ENCODE measurements around the gene PTPRE.

PTPRE gene

DNA sequence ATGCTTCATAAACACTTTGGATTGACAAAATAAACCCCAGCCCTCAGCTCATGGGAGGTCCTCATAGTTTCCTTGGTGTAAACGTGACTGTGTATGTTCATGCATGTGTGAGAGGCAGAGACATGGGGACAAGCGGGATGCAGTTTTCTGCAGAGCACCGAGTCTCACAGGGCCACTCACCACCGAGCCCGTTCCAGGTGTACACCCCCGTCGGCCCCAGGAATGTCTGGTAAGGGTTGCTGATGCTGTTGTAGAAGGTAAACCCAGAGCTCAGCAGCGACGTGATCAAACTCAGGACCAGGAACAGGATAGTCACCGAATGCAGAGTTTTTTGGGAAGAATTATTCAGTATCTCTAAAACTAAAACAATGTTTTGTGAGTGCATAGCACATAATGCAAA, 23.4 kb upstream of the PTPRE start:
- DNase-seq (ENCODE audit: low read depth): no peak

- no peak for DNase-seq (ENCODE audit: low read depth)
Measured at GRCh38 chr10:127884501-127884900, 22.4 kb upstream of the PTPRE start.

DNA sequence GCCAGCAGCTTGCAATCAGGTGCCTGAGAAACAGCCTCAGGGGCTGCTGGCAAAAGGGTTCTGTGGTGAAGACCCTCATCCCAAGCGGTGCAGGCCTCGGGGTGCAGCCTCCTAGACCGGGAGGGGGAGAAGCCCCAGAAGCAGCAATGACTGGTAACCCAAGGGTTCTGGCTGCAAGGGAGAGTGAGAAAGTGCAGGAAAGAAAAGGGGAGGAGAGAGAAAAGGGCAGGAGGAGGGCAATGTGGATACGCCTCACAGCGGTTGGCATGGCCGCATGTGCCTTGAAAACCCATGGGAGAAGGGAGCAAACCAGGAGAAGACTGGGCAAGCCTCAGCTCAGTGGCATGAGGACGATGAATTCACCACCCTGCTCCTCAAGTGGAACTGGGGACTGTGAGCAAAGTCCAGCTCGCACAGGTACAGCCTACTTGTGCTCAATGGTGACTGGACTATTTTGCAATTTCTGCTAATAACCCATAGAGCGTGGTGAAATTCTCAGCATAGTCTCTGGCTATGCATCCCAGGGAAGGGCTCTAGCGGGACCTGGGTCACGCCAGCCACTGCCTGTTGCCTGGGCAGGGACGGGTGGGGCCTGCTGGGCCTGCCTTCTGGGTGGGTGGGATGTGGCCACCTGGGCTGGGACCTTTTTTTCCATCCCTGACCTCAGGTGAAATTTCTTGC, 20.4 kb upstream of the PTPRE start:
- no peak for DNase-seq (ENCODE audit: low read depth)

GRCh38 chr10:127887541-127888415, 19.1 kb upstream of the PTPRE start:
- no peak for DNase-seq (ENCODE audit: low read depth)

DNA sequence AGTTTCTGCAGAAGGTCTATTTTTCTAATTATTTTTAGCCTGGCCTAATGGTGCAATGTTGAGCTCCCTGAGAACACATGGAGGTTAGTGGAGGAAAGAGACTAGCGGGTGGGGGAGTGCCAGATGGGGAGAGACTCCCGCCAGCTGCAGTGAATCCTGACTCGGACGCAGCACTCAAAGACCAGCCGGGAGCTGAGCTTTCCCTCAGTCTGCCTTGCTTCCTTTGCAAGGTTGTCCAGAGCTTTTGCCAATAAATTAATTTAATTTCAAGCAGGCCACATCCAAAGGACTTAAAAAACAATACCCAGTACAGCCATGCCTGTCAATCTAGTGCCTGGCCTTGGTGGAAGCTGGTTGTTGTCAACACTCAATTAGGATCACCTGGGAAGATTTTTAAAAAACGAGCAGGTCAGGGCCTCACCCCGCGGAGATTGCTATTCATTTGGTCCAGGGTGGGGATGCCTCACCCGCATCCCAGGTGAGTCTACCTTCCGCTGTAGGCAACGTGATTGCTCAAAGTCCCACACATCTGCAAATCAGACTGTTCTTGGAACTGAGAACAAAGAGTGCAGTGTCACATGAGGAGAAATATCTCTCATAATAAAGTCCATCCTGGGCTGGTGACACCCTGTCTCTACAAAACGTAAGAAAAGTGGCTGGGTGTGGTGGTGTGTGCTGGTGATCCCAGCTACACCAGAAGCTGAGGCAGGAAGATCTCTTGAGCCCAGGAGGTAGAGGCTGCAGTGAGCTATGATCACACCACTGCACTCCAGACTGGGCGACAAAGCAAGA, 18.2 kb upstream of the PTPRE start:
- no peak for DNase-seq (ENCODE audit: low read depth)

DNA sequence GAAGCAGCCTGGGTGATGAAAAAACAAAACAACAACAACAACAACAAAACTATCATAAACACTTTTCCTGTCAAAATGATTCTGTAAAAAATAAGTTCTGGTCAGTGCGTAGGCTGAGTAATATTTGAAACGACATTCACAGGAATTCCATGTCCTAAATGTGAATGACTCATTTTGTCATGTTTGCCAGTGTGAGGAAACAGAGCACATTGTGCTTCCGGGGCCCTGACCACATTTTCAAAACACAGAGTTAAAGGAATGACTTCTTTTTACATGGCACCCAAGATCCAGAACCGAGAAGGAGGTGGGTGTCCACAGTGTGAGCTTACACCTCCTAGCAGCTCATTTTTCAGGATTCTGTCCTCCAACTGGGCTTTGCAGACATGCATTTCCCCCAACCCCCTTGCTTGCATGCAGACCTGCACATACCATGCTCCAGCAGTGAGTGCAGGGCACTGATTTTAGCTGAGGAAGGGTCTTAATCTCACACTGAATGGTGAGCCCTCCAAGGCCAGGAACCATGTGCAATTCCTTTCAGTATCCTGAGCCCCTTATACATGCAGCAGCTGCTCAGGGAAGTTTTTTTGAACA, 17.2 kb upstream of the PTPRE start:
- DNase-seq (ENCODE audit: low read depth): no peak

GRCh38 chr10:127890216-127890615, 16.7 kb upstream of the PTPRE start:
- DNase-seq (ENCODE audit: low read depth): no peak

DNA sequence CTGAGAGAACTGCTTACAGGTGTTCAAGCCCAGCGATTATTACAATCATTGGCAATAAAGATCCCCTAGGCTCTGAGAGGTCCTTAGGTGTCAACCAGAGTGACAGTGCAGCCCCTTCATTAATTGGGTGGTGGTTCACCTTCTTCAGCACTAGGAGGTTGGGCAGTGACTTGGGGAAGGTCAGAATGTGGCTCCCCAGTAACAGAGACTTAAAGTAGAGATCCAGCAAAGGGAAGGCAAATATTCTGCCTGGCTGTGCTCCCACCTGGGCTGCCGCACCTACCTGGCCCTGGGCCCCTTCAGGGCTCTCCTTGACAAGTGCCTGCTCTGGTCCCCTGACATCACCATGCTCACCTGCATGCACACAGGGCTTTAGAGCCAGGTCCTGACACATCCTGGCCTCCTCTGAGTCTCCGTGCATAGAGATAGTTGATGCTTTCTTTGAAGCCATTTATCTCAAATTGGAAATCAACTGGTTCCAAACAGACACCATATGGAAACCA, 16.0 kb upstream of the PTPRE start:
- DNase-seq (ENCODE audit: low read depth): no peak

GRCh38 chr10:127892743-127893142, 14.2 kb upstream of the PTPRE start, which contains the start of gene CLRN3:
Gene CLRN3, minus strand, starts transcription at chr10:127892941. Its CDS starts 157 bp downstream, at chr10:127892784.
- DNase-seq (ENCODE audit: low read depth): no peak

DNA sequence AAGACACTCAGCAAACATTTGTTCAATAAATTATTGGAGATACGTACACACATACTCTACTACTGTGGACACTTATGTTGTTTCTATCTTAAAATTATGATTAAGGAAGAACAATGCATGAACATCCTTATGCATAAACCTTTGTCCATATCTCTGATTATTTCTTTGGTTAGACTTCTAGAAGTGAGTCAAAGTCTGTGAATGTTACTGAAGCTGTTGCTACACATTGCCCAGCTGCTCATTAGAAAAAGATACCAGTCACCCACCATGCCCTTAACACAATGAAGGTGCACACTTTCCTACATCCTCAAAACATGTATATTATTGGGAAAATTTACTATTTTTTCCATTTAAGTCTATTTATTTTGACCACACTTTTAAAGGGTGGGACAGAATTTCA, 12.8 kb upstream of the PTPRE start:
- no peak for DNase-seq (ENCODE audit: low read depth)

- no peak for DNase-seq (ENCODE audit: low read depth)
Measured at GRCh38 chr10:127896590-127896989, 10.3 kb upstream of the PTPRE start.

- no peak for DNase-seq (ENCODE audit: low read depth)
Measured at GRCh38 chr10:127897177-127897576, 9.7 kb upstream of the PTPRE start.

DNA sequence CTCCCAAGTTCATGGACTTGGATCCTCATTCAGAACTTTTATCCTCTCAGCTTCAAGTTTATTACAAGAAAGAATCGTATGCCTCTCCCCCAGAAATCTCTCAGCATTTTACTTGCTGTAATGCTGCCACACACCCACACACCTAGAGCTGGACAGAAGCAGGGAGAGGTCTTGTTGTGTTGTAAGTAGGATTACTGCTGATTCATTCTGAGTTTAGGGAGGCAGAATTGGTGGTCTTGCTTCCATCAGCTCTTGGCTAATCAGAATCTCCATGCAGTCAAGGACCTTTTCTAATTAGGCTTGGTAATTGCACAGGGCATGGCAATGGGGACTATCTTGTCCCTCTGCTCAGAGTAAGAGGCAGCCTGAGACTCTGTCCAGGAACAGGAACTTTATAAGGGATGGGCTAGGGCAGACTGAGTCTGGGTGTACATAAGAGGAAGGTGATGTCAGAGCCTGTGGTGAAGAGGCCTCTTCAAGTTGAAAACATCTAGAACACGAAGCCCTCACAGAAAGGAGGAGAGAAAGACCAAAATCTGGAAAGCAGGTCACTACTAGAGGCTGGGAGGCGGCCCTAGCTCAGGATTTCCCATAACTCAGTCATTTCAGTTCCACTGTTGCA, 7.0 kb upstream of the PTPRE start:
- DNase-seq (ENCODE audit: low read depth): no peak

- DNase-seq (ENCODE audit: low read depth): no peak
Measured at GRCh38 chr10:127903789-127904188, 3.1 kb upstream of the PTPRE start.

DNA sequence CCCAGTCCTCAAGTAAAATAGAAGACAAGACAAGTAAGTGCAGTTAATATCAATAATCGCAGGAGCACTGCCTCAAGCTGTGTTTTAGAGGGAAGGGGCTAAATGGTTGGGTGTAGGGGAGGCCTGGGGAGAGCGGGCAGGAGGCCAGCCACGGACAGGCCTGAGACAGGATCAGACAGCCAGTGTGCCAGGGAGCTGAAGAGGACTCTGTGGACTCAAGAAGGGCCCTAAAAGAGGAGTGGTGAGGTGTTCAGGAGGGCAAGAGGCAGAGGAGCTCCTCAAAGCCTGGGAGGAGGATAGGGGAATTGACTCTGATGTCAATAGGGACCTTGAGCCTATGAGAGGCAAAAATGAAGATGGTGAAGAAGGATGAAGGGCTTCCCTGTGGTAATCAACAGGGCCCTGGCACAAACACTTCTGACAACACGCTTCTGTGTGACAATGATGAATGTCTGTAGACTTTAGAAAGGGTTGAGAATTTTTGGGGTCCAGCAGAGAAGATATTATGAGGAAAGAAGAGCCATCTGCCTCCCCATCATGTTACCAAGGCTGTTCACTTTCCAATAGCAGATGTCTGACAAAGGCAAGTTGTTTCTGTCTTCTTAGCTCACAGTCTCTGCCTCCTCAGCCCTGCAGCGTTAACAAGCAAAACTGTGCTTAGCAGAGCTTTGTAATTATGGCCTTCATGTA, 2.4 kb upstream of the PTPRE start:
- no peak for DNase-seq (ENCODE audit: low read depth)

DNA sequence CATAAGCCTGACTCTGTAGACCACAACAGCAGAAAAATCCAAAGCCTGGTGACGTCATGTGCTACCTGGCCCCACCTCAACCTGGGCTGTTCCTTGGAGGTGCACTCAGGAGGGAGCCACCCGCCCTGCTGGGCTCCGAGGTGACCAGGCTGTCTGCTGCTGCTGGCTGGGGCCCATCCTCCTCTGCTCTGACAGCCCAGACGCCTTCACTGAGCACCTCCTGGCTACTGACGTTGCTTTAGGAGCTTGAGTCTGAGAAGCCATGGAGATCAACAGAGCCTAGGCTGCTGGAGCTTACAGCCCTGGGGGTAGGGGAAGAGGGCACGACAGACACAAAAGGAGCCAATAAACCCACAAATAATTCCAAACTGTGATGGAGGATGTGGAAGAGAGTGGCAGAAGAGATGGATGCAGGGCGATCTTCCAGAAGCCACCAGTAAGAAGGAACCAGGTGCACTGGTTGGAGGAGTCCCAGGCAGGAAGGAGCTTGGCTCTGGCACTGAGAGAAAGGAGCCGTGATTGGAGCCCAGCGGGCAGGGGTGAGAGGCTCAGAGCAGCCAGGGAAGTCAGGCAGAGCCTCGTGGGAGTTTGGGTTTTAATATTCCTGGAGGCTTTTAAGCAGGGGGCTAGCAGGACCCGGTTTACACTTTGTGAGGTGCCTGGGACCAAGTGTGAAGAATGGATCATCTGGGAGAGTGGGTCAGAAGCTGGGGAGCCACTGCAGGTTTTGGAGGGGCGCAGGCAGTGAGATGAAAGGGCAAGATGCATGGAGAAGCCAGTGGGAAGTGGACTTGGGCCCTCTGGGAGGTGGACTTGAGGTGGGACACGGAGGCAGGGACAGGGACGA, 1.7 kb upstream of the PTPRE start:
- no peak for DNase-seq (ENCODE audit: low read depth)

DNA sequence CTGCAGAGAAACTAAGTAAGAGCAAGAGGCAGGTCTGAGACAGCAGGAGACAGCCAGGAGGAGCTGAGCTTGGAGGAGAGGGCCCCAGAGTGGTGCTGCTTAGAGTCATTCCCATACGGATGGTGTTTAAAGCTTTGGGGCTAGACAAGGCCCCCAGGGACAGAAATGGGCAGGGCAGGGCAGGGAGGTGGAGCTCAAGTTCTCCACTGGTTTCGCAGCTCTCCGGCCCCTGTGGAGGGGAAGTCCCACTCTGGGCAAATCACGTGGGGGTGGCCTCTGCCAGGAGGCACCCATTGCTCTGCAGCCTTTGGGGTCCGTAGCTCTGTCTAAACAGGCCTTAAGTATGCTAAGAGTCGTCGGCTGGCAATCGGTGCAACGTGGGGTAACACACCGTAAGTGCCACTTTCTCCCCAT, 1.0 kb upstream of the PTPRE start:
- DNase-seq (ENCODE audit: low read depth): no peak

DNA sequence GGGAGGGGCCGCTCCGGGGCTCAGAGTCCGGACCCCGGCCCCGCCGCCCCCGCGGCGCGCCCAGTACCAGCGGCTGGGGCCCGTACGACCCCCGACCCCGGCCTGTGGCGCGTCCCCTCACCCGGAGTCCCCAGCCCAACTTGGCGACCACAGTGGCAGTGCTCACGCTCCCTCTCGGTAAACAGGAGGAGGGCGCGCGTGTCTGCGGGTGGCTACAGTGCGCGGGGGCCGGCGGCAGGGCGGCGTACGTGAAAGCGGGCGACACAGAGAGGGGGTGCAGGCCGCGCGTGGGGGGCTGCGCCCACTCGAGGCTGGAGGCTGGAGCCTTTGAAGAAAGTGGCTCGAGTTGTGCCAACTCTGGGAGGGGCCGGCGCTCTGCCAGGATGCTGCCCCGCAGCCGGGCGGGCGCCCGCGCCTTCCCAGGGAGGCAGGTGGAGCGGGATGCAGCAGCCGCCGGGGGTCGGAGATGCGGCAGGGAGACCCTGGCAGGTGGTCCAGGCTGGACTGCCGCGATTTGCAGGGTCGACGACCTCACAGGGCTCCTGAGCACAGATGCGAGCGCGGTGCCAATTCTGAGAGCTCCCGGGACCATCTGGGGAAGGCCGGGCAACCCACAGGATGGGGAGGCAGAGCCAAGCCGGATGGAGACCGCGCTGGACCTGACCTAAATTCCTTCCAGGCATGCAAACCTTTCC, 655 bp downstream of the PTPRE start:
- no peak for DNase-seq (ENCODE audit: low read depth)
